Ovary (tissue), 9 donors: Measurements from ENCODE around the gene COL24A1. TPM values are rescaled to one million over a fixed set of nuclear protein-coding genes. Genes with fewer than 3 reads are reported as not detected.
"Not testable (repeated sequence)": the region's sequence is repeated elsewhere in the genome, so short reads cannot be mapped to it uniquely, and the experiment has no call there.

Experiments
- DNase-seq, 5 donors: peaks; one replicate each; pipeline ENCODE4 v3.0.0-alpha.2; 2019 to 2020
- H3K27ac ChIP-seq, 2 donors: fragments of 200-600 bp; one replicate each; pipeline versions ENCODE4 v1.5.1 to v1.8.0; 2019 to 2022
- H3K27me3 ChIP-seq: fragments of 200-600 bp; one replicate; pipeline ENCODE4 v1.8.0; 2022
- H3K36me3 ChIP-seq: fragments of 200-600 bp; sonication (generic); one replicate; pipeline ENCODE4 v1.5.1; 2019
- H3K4me1 ChIP-seq: one replicate; pipeline ENCODE4 v1.8.1; 2013; ENCODE audit warnings: mild to moderate bottlenecking, moderate library complexity; ENCODE audit not compliant: insufficient read depth
- H3K4me3 ChIP-seq: fragments of 200-600 bp; sonication (generic); one replicate; pipeline ENCODE4 v1.5.1; 2017
- H3K9me3 ChIP-seq, 2 donors: fragments of 200-600 bp in 1 of 2; sonication (generic) in 1 of 2; one replicate each; pipeline versions ENCODE4 v1.5.1 to v1.8.1; 2013 to 2019; ENCODE audit warnings: mild to moderate bottlenecking in 1 of 2, moderate library complexity in 1 of 2
- EP300 ChIP-seq: sonication (generic); formaldehyde crosslinking; IDR thresholded peaks from one replicate; pipeline ENCODE4 v1.6.1; 2017; ENCODE audit warnings: antibody characterized with exemption
- POLR2A ChIP-seq: fragments of 450-650 bp; IDR thresholded peaks from one replicate; pipeline ENCODE4 v1.6.1; 2017; ENCODE audit warnings: antibody characterized with exemption, mild to moderate bottlenecking, moderate library complexity
- WGBS, 3 donors: extraction: QIAGEN DNeasy Blood & Tissue Kit in 1 of 3; methylation state at CpG; one replicate each; pipeline versions ENCODE4 v1.1.5 to v1.1.7; 2013 to 2017; 5-methylcytosine and 5-hydroxymethylcytosine counted together
- intact Hi-C, 4 donors: fragments of 100-400 bp; cut with DNase I; formaldehyde crosslinking; loops; one replicate each; pipeline versions ENCODE4 v1.11.0 to v1.15.1; 2022 to 2023
- polyA plus RNA-seq, 2 donors: library from polyadenylated mRNA; stranded (reverse); fragments of 200-250 nt in 1 of 2; fragments of 350-450 nt in 1 of 2; fragmentation: Illumina TruSeq in 1 of 2; extraction: RNeasy Lipid Tissue Mini Kit (QIAGEN cat#74804) in 1 of 2; gene quantifications; one replicate each; pipeline ENCODE4 v1.2.3, GENCODE V29; 2013 to 2014
- total RNA-seq, 7 donors: library from RNA; depleted of rRNA in 2 of 7; stranded (reverse); fragments of >200 nt in 2 of 7; fragmentation: NEBNext Ultra II Directional in 3 of 7; extraction: Animal tissue kit (Norgen Biotek cat#: 25700) in 3 of 7; gene quantifications; one replicate each; pipeline versions ENCODE4 v1.1.0 to v1.2.4, GENCODE V29; 2016 to 2023
- TF ChIP-seq, protein P1 (sequence below), 3 donors: fragments of 450-650 bp in 2 of 3; fragments of 200-600 bp in 1 of 3; IDR thresholded peaks; one replicate each; pipeline versions ENCODE4 v1.5.1 to v1.8.0; 2016 to 2022; ENCODE audit warnings: antibody characterized with exemption in 3 of 3, mild to moderate bottlenecking in 1 of 3
- donor health status: DM: no; HTN: no; CAD: no; lungs with moderate emphysema.
- donor health status: DM: no; HTN: no; CAD: no.
- donor health status: Bipolar disorder and iron deficiency.
- donor health status: DM: yes; HTN: yes; CAD: no.
- donor health status: DM: no; HTN: no; CAD: no.
- donor health status: DM: yes; HTN: yes; CAD: no.

COL24A1 gene
- total and polyA plus RNA-seq, 9 donors, result 0.31 to 5.8 (median 0.74) TPM

DNA sequence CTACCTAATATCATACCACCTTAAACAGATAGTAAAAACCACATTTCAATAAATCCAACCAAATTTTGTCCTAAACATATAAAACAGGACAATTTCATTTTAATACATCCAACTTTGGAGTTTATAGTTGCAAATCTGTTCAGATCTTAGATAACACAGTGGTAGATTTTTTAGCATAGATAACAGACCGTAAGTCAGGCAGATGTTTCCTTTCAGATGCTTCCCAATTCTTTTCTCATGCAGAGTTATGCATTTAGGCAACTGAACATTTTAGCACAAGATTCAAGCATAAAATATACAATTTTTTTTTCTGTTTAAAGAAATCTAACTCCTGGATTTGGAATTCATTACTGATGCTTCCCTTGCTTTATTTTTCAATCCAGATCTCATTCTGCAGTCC, 291.8 kb downstream of the COL24A1 start:
- Histone ChIP-seq H3K4me3 (no peak overlapping the region), H3K4me1 (no peaks in the 10 kb centered on the region), H3K27ac (no peak overlapping the region), H3K36me3 (no peaks in the 10 kb centered on the region), H3K27me3 (no peaks in the 10 kb centered on the region), H3K9me3 (no peaks in the 10 kb centered on the region)
- TF ChIP-seq POLR2A (no peak), EP300 (no peak)
- TF ChIP-seq, protein P1, sequence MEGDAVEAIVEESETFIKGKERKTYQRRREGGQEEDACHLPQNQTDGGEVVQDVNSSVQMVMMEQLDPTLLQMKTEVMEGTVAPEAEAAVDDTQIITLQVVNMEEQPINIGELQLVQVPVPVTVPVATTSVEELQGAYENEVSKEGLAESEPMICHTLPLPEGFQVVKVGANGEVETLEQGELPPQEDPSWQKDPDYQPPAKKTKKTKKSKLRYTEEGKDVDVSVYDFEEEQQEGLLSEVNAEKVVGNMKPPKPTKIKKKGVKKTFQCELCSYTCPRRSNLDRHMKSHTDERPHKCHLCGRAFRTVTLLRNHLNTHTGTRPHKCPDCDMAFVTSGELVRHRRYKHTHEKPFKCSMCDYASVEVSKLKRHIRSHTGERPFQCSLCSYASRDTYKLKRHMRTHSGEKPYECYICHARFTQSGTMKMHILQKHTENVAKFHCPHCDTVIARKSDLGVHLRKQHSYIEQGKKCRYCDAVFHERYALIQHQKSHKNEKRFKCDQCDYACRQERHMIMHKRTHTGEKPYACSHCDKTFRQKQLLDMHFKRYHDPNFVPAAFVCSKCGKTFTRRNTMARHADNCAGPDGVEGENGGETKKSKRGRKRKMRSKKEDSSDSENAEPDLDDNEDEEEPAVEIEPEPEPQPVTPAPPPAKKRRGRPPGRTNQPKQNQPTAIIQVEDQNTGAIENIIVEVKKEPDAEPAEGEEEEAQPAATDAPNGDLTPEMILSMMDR (IDR thresholded peaks at IDR 0.05), result no peak
- WGBS, 3 donors, result 18 to 32% (median 31%) methylated on average over 1 of the region's 1 CpG
- no peak for DNase-seq
- intact Hi-C loops, result no loop called here

DNA sequence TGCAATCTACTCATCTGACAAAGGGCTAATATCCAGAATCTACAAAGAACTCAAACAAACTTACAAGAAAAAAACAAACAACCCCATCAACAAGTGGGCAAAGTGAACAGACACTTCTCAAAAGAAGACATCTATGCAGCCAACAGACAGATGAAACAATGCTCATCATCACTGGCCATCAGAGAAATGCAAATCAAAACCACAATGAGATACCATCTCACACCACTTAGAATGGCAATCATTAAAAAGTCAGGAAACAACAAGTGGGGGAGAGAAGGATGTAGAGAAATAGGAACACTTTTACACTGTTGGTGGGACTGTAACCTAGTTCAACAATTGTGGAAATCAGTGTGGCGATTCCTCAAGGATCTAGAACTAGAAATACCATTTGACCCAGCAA, 292.9 kb downstream of the COL24A1 start:
- H3K9me3 ChIP-seq, H3K27me3 ChIP-seq, H3K4me3 ChIP-seq, H3K4me1 ChIP-seq, intact Hi-C loops, DNase-seq, H3K36me3 ChIP-seq, H3K27ac ChIP-seq: not testable (repeated sequence)
- 96 to 97% (median 97%) methylated on average over 1 of the region's 1 CpG for WGBS, 3 donors

DNA sequence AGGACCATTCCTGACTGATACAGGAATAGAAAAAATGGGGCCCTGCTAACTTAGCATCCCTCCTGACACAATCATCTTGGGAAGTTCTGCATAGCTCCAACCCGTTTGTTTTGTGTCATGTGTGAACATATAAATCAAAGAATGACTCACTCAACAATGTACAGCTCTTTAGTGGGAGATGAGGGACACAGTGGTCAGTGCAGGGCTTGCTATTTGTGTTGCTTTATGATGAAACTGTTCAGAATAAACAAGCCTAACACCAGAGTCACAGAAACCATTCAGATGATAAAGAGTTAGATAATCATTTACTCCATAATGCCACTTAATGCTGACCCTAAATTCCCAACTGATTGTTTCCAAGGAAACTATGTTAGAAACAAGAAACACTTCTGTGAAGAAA, 294.1 kb downstream of the COL24A1 start:
- H3K27me3 ChIP-seq, result no peaks in the 10 kb centered on the region
- H3K4me1 ChIP-seq, result no peaks in the 10 kb centered on the region
- TF ChIP-seq POLR2A (no peak), EP300 (no peak)
- TF ChIP-seq, protein P1 (IDR thresholded peaks at IDR 0.05), result no peak
- no peaks in the 10 kb centered on the region for H3K36me3 ChIP-seq
- H3K9me3 ChIP-seq, result no peaks in the 10 kb centered on the region
- WGBS, 3 donors, result 18 to 34% (median 33%) methylated on average over 1 of the region's 1 CpG
- DNase-seq, result no peak
- no peak overlapping the region for H3K27ac ChIP-seq
- no peak overlapping the region for H3K4me3 ChIP-seq
- intact Hi-C loops, result no loop called here

DNA sequence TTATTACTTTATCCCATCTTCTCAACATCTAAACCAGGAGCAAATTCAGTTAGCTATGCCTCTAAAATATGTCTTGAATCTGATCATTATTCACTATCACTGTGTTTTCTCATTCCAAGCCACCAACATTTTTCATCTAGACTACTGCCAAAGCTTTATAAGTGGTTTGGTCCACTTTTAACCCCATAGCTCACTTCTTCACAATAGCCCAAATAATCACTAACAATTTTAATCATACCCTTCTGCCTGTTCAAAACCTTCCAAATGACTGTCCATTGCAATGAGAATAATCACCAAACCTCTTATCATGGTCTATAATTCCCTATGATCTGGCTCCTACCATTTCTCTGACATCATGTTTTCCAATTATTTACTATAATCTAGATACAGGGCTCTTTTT, 298.6 kb downstream of the COL24A1 start:
- Histone ChIP-seq H3K4me1 (no peaks in the 10 kb centered on the region), H3K27me3 (no peaks in the 10 kb centered on the region), H3K36me3 (no peaks in the 10 kb centered on the region), H3K9me3 (no peaks in the 10 kb centered on the region), H3K27ac (no peak overlapping the region), H3K4me3 (no peak overlapping the region)
- DNase-seq, result no peak
- intact Hi-C loops, result no loop called here
- TF ChIP-seq POLR2A (no peak), EP300 (no peak)
- TF ChIP-seq, protein P1 (IDR thresholded peaks at IDR 0.05), result no peak

DNA sequence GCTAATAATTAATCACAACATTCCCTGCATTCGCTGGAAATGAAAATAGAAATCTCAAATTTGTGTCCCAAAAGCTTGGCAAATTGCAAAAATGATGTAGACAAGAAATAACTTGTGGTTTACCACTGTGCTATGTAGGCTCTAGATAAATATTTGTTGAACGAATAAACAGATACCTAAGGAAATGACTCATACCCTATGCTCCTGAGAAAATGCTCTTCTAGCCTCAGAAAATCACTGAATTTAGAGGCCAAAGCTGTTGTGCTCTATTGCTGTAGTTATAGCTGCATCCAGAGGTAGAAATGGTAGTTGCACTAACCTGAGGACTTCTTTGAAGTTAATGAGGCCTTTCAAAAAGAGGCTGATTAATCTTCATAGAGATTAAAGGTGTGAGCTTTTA, 306.3 kb downstream of the COL24A1 start:
- Histone ChIP-seq H3K9me3 (no peaks in the 10 kb centered on the region), H3K27ac (no peak overlapping the region), H3K4me1 (no peaks in the 10 kb centered on the region), H3K27me3 (no peaks in the 10 kb centered on the region), H3K36me3 (no peaks in the 10 kb centered on the region), H3K4me3 (no peak overlapping the region)
- TF ChIP-seq POLR2A (no peak), EP300 (no peak)
- TF ChIP-seq, protein P1 (IDR thresholded peaks at IDR 0.05), result no peak
- DNase-seq, result no peak
- intact Hi-C loops, result no loop called here
- 5 to 28% (median 19%) methylated on average over 2 of the region's 2 CpGs for WGBS, 3 donors
